Colonic mucosa (tissue), 4 donors: ENCODE data around the gene P2RX5. TPM values are rescaled to one million over a fixed set of nuclear protein-coding genes. Genes with fewer than 3 reads are reported as not detected.

Experiments used
- DNase-seq: peaks from one replicate; pipeline ENCODE4 v3.0.0-alpha.2; 2020
- H3K27ac ChIP-seq: fragments of 200-600 bp; one replicate; pipeline ENCODE4 v1.8.0; 2021
- H3K27me3 ChIP-seq: fragments of 200-600 bp; one replicate; pipeline ENCODE4 v1.8.0; 2021
- H3K36me3 ChIP-seq: fragments of 200-600 bp; one replicate; pipeline ENCODE4 v1.8.0; 2021
- H3K4me1 ChIP-seq: fragments of 200-600 bp; one replicate; pipeline ENCODE4 v1.8.0; 2021; ENCODE audit warnings: mild to moderate bottlenecking
- H3K4me3 ChIP-seq: fragments of 200-600 bp; one replicate; pipeline ENCODE4 v1.8.0; 2021
- H3K9ac ChIP-seq, 2 donors: one replicate each; pipeline ENCODE4 v1.7.0; 2013; ENCODE audit warnings: control low read depth in 2 of 2, low read depth in 2 of 2, low read length in 2 of 2
- H3K9me3 ChIP-seq: fragments of 200-600 bp; one replicate; pipeline ENCODE4 v1.8.0; 2021
- intact Hi-C: fragments of 100-400 bp; cut with DNase I; formaldehyde crosslinking; loops from one replicate; pipeline ENCODE4 v1.14.1; 2022
- total RNA-seq, 2 donors: library from RNA; stranded (reverse); fragmentation: NEBNext Ultra II Directional in 1 of 2; extraction: Animal tissue kit (Norgen Biotek cat#: 25700) in 1 of 2; gene quantifications; one replicate each; pipeline ENCODE4 v1.2.1, GENCODE V29; 2021
- TF ChIP-seq, protein P1 (sequence below): fragments of 200-600 bp; IDR thresholded peaks from one replicate; pipeline ENCODE4 v1.8.0; 2022; ENCODE audit warnings: antibody characterized with exemption, mild to moderate bottlenecking
- donor health status: healthy.
- donor health status: DM: no; HTN: no; CAD: no.
- donor health status: DM: no; HTN: no; CAD: no.

P2RX5 gene
- total RNA-seq, 2 donors from 2014 or later = 0.93 to 1.5 TPM

- H3K36me3 ChIP-seq = no peaks in the 10 kb centered on the region
- intact Hi-C loops = loop anchor here (10.0 kb wide), 1 partner anchor 106 kb away; no protein-coding TSS in a partner anchor
- H3K4me3 ChIP-seq = no peak overlapping the region
- TF ChIP-seq, protein P1, sequence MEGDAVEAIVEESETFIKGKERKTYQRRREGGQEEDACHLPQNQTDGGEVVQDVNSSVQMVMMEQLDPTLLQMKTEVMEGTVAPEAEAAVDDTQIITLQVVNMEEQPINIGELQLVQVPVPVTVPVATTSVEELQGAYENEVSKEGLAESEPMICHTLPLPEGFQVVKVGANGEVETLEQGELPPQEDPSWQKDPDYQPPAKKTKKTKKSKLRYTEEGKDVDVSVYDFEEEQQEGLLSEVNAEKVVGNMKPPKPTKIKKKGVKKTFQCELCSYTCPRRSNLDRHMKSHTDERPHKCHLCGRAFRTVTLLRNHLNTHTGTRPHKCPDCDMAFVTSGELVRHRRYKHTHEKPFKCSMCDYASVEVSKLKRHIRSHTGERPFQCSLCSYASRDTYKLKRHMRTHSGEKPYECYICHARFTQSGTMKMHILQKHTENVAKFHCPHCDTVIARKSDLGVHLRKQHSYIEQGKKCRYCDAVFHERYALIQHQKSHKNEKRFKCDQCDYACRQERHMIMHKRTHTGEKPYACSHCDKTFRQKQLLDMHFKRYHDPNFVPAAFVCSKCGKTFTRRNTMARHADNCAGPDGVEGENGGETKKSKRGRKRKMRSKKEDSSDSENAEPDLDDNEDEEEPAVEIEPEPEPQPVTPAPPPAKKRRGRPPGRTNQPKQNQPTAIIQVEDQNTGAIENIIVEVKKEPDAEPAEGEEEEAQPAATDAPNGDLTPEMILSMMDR = no peak
- no peaks in the 10 kb centered on the region for H3K27me3 ChIP-seq
- no peak overlapping the region for H3K9ac ChIP-seq
- no peak for DNase-seq
- no peaks in the 10 kb centered on the region for H3K4me1 ChIP-seq
- no peak overlapping the region for H3K27ac ChIP-seq
- no peaks in the 10 kb centered on the region for H3K9me3 ChIP-seq
Measured at GRCh38 chr17:3641014-3641413, 54.9 kb downstream of the P2RX5 start.

DNA sequence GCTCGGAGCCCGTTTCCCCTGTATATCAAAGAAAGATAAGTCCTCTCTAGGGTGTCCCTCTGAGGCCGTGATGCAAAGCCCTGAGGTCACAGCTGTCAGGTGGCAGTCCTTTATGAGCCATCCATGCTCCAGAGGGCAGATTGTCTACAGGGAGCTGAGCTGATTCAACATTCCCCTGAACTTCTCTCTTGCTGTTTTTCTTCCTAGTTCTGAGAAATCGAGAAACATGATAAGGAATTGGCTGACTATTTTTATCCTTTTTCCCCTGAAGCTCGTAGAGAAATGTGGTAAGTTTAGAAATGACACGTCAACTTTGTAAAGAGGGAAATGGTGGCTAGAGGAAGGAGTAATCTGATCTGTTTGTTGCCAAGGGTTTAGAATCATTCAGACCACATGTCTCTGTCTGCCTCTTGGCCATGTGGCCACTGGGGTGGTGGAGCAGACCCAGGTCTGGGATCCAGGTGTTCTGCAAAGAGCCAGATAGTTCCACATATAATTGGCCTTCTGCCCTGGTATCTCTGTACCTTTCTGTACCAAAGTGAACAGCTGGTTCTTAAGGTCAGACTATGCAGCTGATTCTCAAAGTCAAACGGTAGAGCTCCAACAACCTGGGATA, 55.9 kb downstream of the P2RX5 start:
- intact Hi-C loops = loop anchor here (10.0 kb wide), 1 partner anchor 105 kb away; no protein-coding TSS in a partner anchor
- no peak overlapping the region for H3K27ac ChIP-seq
- no peaks in the 10 kb centered on the region for H3K4me1 ChIP-seq
- no peaks in the 10 kb centered on the region for H3K36me3 ChIP-seq
- TF ChIP-seq, protein P1 = no peak
- DNase-seq = no peak
- no peaks in the 10 kb centered on the region for H3K27me3 ChIP-seq
- no peaks in the 10 kb centered on the region for H3K9me3 ChIP-seq
- H3K9ac ChIP-seq = no peak overlapping the region
- no peak overlapping the region for H3K4me3 ChIP-seq

- intact Hi-C loops = no loop called here
Measured at GRCh38 chr17:3636908-3637373, 59.0 kb downstream of the P2RX5 start.

GRCh38 chr17:3636154-3636907, 59.6 kb downstream of the P2RX5 start, which contains the start of the genes CTNS and SHPK:
Gene CTNS, plus strand, starts transcription at chr17:3636760. Its CDS starts 3,447 bp downstream, at chr17:3640207.
Gene SHPK, minus strand, starts transcription at chr17:3636250. Its CDS starts 31 bp downstream, at chr17:3636219.
- H3K27me3 ChIP-seq = no peaks in the 10 kb centered on the region
- peak within 1 kb of the TSS; percentile 90 for H3K4me3 ChIP-seq
- TF ChIP-seq, protein P1 = no peak
- no peaks in the 10 kb centered on the region for H3K9me3 ChIP-seq
- no peaks in the 10 kb centered on the region for H3K36me3 ChIP-seq
- H3K4me1 ChIP-seq = no peaks in the 10 kb centered on the region
- peak; percentile 97 for DNase-seq
- H3K27ac ChIP-seq = peak within 1 kb of the TSS; percentile 84
- peak within 1 kb of the TSS; percentile 85 to 87 for H3K9ac ChIP-seq
- intact Hi-C loops = no loop called here

More at GRCh38 chr17:3636908-3637373, 59.0 kb downstream of the P2RX5 start:
- H3K27me3 ChIP-seq = no peaks in the 10 kb centered on the region
- TF ChIP-seq, protein P1 = no peak
- peak overlapping the region; percentile 81 to 85 for H3K9ac ChIP-seq
- H3K4me1 ChIP-seq = no peaks in the 10 kb centered on the region
- no peak for DNase-seq
- no peaks in the 10 kb centered on the region for H3K9me3 ChIP-seq
- peak overlapping the region; percentile 84 for H3K27ac ChIP-seq
- H3K4me3 ChIP-seq = peak overlapping the region; percentile 90
- H3K36me3 ChIP-seq = no peaks in the 10 kb centered on the region

DNA sequence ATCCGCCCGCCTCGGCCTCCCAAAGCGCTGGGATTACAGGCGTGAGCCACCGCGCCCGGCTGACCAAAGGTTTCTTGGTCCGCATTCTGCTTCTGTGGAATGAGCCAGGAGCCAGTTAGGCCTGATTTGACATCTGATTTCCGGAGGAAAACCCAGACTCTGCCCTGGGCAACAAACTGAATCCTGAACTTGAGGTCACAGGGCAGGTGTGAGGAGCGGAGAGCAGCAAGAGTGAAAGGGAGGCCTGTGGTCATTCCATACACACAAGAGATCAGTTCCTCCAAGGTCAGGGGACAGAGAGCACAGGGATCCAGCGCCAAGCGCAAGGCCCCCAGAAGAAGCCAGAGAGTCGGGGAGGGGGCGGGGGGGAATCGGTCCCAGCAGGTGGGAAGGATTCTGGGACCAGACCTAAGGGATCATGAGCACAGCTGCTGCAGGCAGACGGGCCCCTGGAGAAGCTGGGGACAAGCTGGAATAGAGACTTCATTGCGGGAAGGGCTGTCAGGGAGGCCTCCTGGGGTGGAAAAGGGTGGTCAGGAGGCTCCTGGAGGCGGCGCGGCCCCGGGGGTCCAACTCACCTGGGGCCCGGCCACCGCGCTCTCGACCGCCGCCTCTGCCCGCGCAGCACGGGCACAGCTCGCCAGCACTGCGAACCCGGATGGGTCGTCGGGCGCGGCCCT, 60.3 kb downstream of the P2RX5 start:
- Histone ChIP-seq H3K27me3 (no peaks in the 10 kb centered on the region), H3K9ac (peak overlapping the region; percentile 77 to 87), H3K9me3 (no peaks in the 10 kb centered on the region), H3K27ac (peak overlapping the region; percentile 84), H3K4me1 (no peaks in the 10 kb centered on the region), H3K36me3 (no peaks in the 10 kb centered on the region), H3K4me3 (peak overlapping the region; percentile 90)
- intact Hi-C loops = no loop called here
- peak; percentile 66 for DNase-seq
- TF ChIP-seq, protein P1 = no peak
